ENCODE results near the gene KRT26.
"Not testable (repeated sequence)": the region's sequence is repeated elsewhere in the genome, so short reads cannot be mapped to it uniquely, and the experiment has no call there.

Gene KRT26, protein sequence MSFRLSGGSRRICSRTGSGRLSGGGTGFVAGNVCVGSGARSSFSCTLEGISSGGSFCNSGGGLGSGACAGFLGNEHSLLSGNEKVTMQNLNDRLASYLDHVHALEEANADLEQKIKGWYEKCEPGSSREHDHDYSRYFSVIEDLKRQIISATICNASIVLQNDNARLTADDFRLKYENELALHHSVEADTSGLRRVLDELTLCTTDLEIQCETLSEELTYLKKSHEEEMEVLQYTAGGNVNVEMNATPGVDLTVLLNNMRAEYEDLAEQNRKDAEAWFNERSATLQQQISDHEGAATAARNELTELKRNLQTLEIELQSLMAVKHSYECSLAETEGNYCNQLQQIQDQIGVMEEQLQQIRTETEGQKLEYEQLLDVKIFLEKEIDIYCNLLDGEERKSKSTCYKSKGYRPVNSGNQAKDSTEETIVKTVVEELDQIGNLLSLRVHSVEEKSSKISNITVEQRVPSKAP

DNA sequence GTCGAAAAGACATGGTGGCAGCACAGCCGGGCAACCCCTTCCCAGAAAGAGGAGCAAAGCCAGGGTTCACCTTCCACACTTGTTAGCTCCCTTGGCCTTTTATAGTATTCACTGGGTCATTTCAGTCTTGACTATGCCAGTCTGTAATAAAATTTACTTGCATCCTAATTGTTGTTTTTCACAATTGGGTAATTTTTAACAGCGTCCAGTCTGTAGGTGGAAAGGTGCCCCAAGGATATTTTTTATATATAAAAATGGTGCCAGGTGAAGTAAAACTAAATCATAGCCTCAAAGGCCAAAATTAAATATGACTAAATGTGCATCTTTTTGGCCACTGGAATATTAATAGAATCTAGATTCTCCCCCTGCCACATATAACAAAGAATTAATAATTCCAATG is at the start of gene KRT26:
Gene KRT26 (minus strand): TSS at position 101 of the 400 bp plus-strand sequence. CDS start 88 bp downstream, at position 13.
- DNase-seq, result no peak

DNA sequence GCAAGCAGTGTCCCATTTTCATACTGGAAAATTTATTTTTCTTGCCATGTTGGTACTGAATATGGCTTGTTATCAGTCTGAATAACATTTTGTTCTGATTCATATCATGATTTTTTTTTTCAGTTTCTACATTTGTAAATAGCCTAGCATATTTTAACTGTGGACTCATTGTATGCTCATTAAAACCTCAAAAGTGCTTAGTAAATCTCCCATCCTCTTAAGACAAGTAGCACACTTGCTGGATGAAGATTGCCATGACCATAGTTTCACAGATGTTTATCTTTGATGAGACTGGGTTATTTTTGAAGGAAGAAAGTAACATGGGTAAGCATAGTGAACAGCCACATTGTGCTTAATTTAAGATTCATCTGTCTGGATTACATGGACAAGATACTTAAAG is 49.5 kb upstream of the KRT26 start:
- no peak for DNase-seq

DNA sequence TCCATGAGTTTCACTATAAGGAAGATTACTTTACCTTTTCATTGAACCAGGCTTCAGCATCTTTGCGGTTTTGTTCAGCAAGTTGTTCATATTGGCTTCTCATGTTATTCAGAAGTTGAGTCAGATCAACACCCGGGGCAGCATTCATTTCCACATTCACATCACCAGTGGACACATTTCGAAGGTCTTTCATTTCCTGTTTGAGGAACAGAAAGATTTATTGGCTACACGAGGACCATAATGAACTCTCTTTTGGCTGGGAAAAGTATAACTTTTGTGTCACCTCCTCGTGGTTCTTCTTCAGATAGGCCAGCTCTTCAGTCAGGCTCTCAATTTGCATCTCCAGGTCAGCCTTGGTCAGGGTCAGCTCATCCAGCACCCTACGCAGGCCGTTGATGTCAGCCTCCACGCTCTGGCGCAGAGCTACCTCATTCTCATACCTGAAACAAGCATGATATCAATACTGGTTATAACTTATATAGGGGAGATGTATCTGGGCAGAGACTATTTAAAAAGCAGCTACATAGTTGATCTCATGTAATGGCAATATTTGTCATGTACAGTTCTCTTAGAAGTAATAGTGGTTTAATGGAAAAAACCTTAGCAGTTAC is 48.3 kb upstream of the KRT26 start:
- DNase-seq, result no peak

DNA sequence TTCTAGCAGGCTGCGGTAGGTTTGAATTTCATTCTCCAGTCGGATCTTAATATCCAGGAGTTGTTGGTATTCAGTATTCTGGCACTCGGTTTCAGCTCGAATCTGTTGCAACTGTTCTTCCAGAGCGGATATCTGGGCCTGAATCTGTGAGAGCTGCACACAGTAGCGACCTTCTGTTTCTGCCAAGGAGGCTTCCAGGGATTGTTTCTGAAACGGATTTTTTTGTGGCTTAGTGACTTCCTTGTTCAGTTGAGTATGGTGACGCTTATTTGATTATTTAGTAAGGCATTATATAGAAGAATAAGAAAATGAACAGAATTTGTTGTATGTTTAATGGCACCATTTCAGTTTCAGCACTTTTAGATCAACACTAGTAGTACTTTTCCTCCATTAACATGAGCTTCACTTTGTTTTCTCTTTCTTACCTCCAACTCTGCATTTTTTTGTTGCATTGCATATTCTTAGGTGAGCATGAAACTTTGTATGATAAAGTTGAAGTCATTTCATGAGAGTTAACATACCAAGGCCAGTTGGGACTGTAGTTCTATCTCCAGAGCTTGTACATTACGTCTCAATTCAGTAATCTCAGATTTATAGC is 47.6 kb upstream of the KRT26 start:
- DNase-seq, result no peak

DNA sequence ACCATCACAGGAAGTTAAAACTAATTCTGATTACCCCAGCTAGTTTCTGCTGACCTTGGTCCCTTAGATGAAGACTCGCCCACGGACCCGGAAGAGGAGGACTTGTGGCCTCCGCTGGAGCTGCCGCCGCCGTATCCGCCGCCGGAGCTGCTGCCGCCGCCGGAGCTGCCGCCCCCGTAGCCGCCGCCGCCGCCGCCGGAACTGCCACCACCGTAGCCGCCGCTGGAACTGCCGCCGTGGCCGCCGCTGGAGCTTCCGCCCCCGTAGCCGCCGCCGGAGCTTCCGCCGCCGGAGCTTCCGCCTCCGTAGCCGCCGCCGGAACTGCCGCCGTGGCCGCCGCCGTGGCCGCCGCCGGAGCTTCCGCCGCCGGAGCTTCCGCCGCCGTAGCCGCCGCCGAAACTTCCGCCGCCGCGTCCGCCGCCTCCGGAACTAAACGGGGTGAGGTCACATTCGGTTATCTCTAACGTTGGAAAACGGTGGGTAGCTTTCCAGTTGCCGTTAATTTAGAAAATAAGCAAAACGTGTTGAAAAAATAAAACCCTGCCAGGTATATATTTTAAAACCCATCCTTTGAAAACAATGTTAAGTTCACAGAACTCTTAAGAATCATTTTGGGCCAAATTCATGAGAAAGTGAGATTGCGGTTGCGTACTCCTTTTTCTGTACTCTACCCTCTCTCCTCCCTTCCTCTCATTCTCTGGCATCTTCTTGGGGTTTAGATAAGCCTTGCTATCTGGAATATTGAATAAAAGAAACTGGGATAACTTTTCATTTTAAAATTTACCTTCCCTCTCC is 46.9 kb upstream of the KRT26 start:
- DNase-seq, result peak; percentile 80

DNA sequence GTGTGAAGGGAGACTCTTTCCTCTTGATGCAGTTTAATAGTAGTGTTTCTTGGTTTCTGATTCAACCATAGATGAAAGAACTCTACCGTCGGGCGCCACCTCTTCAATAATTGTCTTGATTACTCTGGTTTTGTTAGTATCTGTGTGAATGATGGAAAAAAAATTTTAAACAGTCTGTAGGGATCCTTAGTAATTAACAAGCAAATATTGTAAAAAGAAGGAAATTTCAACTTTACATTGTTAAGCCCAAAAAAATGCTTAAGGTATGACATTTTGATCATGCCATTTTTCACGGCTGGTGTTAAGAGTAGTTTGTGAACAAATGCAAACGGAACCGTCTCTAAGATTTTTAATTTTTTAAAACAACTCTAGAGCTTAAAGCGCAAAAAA is 46.3 kb upstream of the KRT26 start:
- DNase-seq, result no peak

DNA sequence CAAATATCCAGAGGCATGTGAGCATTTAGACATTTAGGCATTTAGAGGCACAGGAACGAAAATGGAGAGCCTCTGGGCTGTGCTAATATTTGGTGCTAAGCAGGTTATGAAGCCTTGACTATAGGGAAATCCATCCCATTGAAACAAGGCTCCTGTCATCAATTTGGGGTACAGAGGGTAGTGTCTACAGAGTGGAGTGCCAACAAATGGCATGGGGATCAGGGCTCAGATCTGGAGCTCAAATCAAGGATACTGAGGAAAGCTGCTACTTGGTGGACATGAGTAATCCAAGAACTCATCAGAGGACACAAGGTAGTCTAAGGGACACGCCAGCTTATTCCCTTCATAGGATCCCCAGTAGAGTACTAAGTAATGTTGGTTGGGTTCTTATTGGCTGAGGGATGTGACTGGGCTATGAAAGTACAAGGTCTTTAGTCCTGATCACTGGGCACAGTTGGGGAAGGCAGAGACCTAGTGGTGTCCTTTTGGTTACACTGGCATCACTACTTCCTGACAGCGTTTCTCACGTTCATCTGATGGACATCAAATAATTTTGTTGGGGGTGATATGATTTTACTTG is 45.2 kb upstream of the KRT26 start:
- DNase-seq, result no peak

DNA sequence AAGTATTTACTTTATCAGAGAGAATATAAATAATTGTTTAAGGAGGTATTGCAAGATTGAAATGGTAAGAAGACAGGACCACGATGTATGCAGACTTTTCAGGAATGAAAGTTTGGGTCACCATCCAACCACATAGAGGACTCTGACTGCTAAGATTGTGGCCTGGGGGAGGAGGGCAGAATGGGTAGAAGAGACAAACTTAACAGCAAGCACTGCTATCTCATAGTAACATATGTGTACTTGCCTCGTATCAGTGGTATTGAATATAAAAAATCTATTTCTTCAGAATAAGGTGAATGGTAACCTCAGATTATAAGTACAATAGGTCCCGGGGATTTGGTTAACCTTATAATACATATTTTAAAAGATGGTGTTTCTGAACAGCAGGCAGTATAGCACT is 44.6 kb upstream of the KRT26 start:
- DNase-seq, result no peak

DNA sequence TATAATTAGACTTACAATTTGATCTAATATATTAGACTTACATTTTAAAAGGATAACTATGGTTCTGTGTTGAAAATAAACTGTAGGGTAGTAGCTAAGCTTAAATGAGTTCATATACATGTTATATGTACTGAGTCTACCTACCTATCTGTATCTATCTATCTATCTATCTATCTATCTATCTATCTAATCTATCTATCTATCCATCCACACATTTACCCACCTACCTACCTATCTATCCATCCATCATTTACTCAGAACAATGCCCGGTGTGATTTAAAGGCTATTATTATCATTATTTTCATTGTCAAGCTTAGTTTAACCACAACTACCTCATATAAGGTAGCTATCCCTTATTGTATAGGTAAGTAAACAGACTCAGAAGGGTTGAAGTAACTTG is 43.4 kb upstream of the KRT26 start:
- DNase-seq, result no peak

DNA sequence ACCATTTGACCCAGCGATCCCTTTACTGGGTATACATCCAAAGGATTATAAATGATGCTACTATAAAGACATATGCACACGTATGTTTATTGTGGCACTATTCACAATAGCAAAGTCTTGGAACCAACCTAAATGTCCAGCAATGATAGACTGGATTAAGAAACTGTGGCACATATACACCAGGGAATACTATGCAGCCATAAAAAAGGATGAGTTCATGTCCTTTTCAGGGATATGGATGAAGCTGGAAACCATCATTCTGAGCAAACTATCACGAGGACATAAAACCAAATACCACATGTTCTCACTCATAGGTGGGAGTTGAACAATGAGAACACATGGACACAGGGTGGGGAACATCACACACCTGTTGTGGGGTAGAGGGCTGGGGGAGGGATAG is 42.7 kb upstream of the KRT26 start:
- DNase-seq, result not testable (repeated sequence)

DNA sequence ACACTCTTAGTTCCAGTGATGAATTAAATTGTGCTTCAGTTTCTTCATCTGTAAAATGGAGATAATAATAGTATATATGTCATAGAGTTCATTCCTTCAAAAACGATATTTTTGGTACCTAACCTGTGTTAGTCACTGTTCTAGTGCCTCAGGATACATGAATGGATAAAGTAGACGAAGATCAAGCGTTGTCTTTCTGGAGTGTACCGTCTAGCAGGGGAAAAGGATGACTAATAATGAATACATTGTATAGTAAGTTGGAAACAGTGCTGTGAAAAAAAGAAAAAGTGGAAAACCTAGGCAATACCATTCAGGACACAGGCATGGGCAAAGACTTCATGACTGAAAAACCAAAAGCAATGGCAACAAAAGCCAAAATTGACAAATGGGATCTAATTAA is 41.8 kb upstream of the KRT26 start:
- DNase-seq, result no peak

DNA sequence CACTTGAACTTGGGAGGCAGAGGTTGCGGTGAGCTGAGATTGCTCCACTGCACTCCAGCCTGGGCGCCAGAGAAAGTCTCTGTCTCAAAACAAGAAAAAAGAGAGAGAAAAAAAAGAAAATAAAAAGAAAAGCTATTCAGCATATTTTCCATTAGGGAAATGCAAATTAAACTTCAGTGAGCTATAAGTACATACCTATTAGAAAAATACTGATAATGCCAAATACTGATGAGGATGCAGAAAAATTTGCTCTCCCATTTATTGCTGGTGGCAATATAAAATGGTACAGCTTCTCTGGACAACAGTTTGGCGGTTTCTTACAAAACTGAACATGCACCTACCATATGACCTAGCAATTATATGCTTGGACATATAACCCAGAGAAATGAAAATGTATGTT is 40.6 kb upstream of the KRT26 start:
- no peak for DNase-seq

DNA sequence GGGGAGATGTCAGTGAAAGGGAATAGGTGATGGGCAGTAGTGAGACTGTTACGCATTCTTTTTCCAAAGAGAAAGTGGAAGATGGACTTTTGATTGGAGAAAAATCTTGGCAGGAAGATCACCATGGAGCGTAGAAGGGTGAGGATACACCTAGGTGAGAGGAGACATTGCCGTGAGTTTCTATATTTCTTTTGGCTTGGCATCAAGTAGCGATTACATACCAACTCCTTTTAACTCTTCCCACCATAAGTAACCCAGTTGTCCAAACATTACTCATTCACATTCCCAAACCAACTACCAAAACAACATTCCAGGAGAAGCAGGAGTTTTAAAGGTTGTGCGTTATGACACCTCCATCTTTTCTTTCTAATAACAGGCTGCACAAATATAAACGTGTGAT is 38.5 kb upstream of the KRT26 start:
- DNase-seq, result no peak

DNA sequence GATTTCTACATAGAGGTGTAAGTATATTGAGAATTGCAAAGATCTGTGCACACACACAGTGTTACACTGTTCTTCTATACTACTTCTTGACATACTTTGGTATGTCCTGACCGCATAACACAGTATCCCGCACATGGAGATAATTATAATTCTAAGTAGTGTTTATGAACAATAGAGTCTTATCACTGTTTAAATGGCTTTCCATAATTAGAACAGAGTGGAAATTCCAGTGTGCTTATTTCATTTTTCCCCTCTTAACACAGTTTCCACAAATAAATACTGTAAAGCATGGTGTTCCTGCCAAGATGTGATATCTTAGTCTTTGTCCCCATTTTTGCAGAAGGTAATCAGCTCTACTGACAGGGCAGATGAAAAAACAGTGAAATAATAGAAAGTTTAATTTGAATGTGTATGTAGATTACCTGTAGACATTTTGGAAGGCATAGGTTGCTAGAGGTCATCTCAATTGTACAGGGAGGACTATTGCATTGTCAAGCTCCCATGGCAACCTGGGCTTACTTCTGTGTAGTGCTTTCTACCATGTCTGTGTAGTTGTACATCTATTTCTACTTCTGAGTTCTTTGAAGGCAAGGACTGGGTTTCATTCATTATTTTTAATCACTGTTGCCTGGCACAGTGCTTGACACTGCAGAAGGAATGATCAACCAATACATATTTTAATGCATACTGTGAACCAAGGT is 37.9 kb upstream of the KRT26 start:
- DNase-seq, result no peak

DNA sequence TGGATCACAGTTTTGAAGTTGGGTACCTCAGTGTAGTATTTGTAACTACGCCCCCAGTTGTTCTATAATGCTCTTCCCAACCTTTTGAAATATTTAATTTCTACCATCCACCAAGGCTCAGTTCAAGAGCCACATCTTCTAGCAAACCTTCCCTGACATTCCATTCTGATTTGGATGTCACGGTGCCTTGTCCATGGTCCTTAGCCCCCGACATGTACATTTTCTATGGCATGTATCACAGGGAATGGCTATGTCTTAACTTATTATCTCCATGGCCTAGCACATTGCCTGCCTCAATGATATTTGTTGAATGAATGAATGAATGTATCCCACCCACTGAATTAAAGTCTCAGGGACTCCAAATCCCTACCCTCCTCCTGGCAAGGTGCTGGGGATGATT is 34.1 kb upstream of the KRT26 start:
- DNase-seq, result no peak

DNA sequence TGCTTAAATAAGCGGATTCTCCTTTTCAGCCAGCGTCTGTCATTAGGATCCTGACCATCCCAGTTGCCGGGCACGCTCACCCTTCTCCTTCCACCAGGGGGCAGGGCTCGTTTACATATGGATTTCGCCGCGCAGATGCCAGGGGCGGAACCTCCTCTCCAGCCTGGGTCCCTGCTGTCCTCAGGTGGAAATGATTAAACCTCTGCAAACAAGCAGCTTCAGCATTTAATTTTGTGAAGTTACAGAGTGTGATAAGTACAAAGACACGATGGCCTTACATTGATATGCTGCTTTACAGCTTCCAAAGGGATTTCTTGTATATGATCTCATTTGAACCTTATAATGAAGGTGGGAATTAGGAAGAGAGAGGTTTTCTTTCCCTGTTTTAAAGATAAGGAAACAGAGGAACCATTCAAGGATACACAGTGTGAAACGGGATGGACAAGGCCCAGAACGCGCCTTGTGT is 31.6 kb upstream of the KRT26 start:
- peak; percentile 82 for DNase-seq

DNA sequence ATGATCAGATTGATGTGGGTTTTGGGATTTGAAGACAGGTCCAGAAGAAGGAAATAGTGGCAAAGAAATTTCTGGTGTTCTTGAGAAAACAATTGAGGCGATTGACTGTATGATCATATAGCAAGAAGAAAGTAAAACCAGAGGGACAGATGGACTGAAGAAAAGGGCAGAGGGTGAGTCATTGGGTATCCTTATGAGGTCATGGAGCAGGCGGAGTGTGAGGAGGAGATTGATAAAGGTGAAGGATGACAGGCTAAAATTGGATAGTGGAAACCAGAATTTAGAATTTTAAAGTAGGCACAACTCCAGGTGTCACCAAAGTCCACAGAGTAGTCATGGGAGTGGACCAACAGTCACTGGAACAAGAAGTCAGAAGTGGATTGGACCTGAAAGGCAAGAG is 29.2 kb upstream of the KRT26 start:
- no peak for DNase-seq

DNA sequence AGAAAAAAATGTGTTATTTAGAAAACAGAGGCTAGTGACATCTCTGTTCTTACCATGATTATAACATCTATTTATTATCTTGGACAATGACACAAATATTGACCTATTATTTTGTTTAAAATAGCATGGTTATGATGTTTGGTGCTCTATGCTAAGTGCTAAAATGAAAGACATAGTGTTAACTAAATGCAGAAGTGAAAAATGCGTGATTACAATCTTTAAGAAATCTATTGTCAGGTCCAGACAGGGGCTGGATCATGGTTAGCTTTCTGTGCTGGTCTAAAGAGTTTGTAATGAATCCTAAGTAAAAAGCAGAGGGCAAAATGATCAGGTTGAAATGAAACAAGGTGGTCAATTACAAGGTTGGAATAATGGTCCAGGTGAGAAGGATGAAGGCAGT is 28.4 kb upstream of the KRT26 start:
- no peak for DNase-seq

DNA sequence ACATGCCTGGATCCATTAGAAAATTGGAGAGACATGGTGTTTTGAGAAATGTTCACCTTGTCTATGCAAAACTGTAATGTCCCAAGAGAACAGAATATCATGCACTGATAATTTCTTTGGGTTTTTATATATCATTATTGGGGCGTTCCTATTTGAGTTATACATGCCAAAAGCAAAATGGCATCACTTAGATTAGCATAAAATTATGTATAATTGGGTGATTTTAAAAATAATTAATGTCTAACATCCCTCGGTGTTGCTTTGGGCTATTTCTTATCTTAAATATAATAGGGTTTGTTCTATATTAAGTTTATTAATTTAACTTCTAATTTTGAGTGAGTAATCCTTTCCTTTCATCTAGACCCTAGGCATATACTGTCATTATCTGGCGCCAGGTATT is 27.9 kb upstream of the KRT26 start, which contains the start of gene KRT28:
Gene KRT28 (minus strand): TSS at position 101 of the 400 bp plus-strand sequence. CDS start 66 bp downstream, at position 35.
- DNase-seq, result no peak

DNA sequence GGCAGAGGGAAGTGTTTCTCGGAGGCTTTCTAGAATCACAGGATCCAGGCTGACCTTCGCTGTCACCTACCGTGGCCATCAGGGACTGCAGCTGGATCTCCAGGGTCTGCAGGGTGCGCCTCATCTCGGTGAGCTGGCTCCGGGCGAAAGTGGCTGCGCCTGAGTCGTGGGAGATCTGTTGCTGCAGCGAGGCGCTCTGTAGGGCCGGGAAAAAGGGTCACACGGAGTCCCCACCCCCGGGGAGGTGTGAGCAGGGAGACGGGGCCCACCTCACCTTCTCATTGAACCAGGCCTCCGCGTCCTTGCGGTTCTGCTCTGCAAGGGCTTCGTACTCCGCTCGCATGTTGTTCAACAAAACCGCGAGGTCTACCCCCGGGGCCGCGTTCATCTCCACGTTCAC is 24.8 kb upstream of the KRT26 start:
- no peak for DNase-seq

DNA sequence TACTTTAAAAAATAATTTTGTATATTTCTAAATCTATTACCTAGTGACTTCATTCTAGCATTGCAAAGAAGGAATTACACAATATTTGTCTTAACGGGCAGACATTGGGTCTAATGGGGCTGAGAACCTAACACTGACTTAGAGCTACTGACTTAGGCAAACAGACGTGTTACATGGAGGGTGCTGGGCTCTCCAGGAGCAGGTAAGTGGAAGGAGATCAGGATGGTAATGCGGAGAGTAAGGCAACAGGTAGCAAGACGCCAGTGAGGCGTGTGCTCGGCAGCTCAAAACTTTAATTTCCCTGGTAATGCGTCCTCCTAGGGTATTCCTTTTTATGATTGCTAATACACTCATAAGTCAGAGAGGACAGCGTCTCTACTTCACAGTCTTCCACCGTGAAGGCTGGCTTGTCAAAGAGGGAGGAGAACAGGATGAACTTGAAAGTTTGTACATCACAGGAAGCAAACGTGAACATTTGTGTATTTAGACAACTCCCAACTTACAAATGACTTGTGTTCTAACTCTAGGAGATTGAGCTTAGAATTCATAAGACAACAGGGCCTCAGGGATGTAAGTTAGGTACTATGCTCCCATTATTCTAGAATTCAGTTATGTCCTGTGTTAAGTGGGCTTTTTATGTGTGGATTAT is 23.1 kb upstream of the KRT26 start:
- no peak for DNase-seq

DNA sequence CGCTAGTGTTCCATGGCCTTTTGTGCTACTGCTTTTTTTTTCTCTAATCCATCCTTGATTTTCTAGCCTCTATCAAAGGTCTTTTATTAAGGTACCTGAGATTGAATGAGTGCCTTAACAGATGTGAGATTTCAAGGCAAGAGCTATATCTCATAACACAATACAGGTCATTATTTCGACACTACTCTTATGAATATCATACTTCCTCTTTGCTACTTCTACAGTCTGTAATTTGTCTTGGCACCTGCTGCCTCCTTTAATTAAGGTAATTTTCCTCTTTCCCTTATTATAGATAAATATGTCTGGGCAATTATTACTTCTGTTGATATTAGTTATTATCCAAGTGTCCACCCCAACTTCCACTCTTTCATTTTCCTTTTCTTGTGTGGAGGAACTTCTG is 22.5 kb upstream of the KRT26 start:
- DNase-seq, result peak; percentile 14

Data from NCI-H146 (cell line).